ENCODE results near the gene CCDC86.

DNA sequence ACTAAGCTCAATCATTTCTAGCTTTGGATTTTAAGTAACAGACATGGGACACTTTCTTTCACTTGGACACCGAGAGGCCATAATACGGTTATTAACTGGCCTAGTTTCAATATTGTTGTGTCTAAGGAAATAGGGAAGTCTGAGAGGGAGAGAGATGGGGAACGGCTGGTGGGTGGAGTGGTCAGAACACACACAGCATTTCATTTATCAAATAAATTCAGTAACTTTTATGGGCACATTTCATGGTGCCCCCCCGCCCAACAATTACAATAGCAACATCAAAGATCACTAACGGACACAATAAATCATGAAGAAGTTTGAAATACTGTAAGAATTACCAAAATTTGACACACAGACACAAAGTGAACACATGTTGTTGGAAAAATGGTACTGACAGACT is 53.8 kb downstream of the CCDC86 start:
- TF ChIP-seq, protein P1, sequence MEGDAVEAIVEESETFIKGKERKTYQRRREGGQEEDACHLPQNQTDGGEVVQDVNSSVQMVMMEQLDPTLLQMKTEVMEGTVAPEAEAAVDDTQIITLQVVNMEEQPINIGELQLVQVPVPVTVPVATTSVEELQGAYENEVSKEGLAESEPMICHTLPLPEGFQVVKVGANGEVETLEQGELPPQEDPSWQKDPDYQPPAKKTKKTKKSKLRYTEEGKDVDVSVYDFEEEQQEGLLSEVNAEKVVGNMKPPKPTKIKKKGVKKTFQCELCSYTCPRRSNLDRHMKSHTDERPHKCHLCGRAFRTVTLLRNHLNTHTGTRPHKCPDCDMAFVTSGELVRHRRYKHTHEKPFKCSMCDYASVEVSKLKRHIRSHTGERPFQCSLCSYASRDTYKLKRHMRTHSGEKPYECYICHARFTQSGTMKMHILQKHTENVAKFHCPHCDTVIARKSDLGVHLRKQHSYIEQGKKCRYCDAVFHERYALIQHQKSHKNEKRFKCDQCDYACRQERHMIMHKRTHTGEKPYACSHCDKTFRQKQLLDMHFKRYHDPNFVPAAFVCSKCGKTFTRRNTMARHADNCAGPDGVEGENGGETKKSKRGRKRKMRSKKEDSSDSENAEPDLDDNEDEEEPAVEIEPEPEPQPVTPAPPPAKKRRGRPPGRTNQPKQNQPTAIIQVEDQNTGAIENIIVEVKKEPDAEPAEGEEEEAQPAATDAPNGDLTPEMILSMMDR (IDR thresholded peaks at IDR 0.05) = no peak
- no peak for TF ChIP-seq PHF8 (IDR thresholded peaks at IDR 0.05; ENCODE audit: borderline replicate concordance, low read depth)
- no peak for TF ChIP-seq JUNB (IDR thresholded peaks at IDR 0.05)
- no peak for TF ChIP-seq EHMT2 (IDR thresholded peaks at IDR 0.05; ENCODE audit: low read depth)
- TF ChIP-seq POLR2A (IDR thresholded peaks at IDR 0.05; ENCODE audit: low read length) = no peak
- TF ChIP-seq, protein P2, sequence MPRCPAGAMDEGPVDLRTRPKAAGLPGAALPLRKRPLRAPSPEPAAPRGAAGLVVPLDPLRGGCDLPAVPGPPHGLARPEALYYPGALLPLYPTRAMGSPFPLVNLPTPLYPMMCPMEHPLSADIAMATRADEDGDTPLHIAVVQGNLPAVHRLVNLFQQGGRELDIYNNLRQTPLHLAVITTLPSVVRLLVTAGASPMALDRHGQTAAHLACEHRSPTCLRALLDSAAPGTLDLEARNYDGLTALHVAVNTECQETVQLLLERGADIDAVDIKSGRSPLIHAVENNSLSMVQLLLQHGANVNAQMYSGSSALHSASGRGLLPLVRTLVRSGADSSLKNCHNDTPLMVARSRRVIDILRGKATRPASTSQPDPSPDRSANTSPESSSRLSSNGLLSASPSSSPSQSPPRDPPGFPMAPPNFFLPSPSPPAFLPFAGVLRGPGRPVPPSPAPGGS (IDR thresholded peaks at IDR 0.05) = no peak
- TF ChIP-seq BHLHE40 (IDR thresholded peaks at IDR 0.05; ENCODE audit: low read depth, low read length) = no peak
- TF ChIP-seq, protein P3, sequence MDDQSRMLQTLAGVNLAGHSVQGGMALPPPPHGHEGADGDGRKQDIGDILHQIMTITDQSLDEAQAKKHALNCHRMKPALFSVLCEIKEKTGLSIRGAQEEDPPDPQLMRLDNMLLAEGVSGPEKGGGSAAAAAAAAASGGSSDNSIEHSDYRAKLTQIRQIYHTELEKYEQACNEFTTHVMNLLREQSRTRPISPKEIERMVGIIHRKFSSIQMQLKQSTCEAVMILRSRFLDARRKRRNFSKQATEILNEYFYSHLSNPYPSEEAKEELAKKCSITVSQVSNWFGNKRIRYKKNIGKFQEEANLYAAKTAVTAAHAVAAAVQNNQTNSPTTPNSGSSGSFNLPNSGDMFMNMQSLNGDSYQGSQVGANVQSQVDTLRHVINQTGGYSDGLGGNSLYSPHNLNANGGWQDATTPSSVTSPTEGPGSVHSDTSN (IDR thresholded peaks at IDR 0.05) = no peak
- no peak for TF ChIP-seq CEBPB (IDR thresholded peaks at IDR 0.05)
- TF ChIP-seq POLR2AphosphoS2 (conservative IDR thresholded peaks at IDR 0.05; ENCODE audit: low read length) = no peak
- TF ChIP-seq, protein P4, sequence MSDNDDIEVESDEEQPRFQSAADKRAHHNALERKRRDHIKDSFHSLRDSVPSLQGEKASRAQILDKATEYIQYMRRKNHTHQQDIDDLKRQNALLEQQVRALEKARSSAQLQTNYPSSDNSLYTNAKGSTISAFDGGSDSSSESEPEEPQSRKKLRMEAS (IDR thresholded peaks at IDR 0.05) = no peak
- TF ChIP-seq SREBF2 (IDR thresholded peaks at IDR 0.05) = no peak
